HepG2 (cell line): Measurements from ENCODE around the gene PROC.

Source experiments
- AHR ChIP-seq: IDR thresholded peaks from 2 replicates; pipeline ENCODE4 v1.6.1; 2018; ENCODE audit warnings: missing genetic modification reagents, missing compliant biosample characterization
- ATF4 ChIP-seq, 2 experiments: fragments of 450-650 bp in 1 of 2; sonication (generic) in 1 of 2; formaldehyde crosslinking; IDR thresholded peaks; 2 replicates each; pipeline versions ENCODE4 v1.5.0 to v1.8.0; 2020 to 2022; ENCODE audit warnings: mild to moderate bottlenecking in 1 of 2, missing genetic modification reagents in 1 of 2
- ELF1 ChIP-seq: sonication (generic); formaldehyde crosslinking; IDR thresholded peaks from 2 replicates; pipeline ENCODE4 v1.4.0; 2020; ENCODE audit warnings: missing genetic modification reagents
- KDM5B ChIP-seq: sonication (generic); formaldehyde crosslinking; IDR thresholded peaks from 2 replicates; pipeline ENCODE4 v1.4.0; 2020; ENCODE audit warnings: missing genetic modification reagents, mild to moderate bottlenecking, borderline replicate concordance
- MXD4 ChIP-seq: IDR thresholded peaks from 2 replicates; pipeline ENCODE4 v1.6.1; 2016; ENCODE audit warnings: mild to moderate bottlenecking, missing biosample characterization, missing genetic modification reagents
- SOX5 ChIP-seq: IDR thresholded peaks from 2 replicates; pipeline ENCODE4 v1.6.1; 2016; ENCODE audit warnings: borderline replicate concordance
- THAP11 ChIP-seq: IDR thresholded peaks from 2 replicates; pipeline ENCODE4 v1.6.1; 2016; ENCODE audit warnings: missing biosample characterization, missing genetic modification reagents
- THAP7 ChIP-seq: sonication (generic); formaldehyde crosslinking; IDR thresholded peaks from 2 replicates; pipeline ENCODE4 v1.8.1; 2023; ENCODE audit warnings: mild to moderate bottlenecking, missing genetic modification reagents
- ZBTB44 ChIP-seq: sonication (generic); formaldehyde crosslinking; IDR thresholded peaks from 2 replicates; pipeline ENCODE4 v1.4.0; 2020; ENCODE audit warnings: missing genetic modification reagents
- ZNF230 ChIP-seq: sonication (generic); formaldehyde crosslinking; IDR thresholded peaks from 2 replicates; pipeline ENCODE4 v1.4.0; 2020; ENCODE audit warnings: mild to moderate bottlenecking, missing genetic modification reagents
- ZZZ3 ChIP-seq: sonication (generic); formaldehyde crosslinking; IDR thresholded peaks from 2 replicates; pipeline ENCODE4 v1.4.0; 2020; ENCODE audit warnings: missing genetic modification reagents, mild to moderate bottlenecking, borderline replicate concordance

- TF ChIP-seq THAP7 (CRISPR knock-in tag) = no peak
- no peak for TF ChIP-seq ELF1 (CRISPR knock-in tag)
- no peak for TF ChIP-seq ATF4 (CRISPR knock-in tag; IDR thresholded peaks at IDR 0.05)
- no peak for TF ChIP-seq ZBTB44
- no peak for TF ChIP-seq ZZZ3 (CRISPR knock-in tag)
- no peak for TF ChIP-seq ZNF230 (CRISPR knock-in tag)
- TF ChIP-seq KDM5B (CRISPR knock-in tag) = peak; percentile 30; the same call in 1 of the 2 replicates
- no peak for TF ChIP-seq AHR (CRISPR knock-in tag)
- no peak for TF ChIP-seq MXD4
- TF ChIP-seq SOX5 = no peak
- no peak for TF ChIP-seq THAP11
Measured at GRCh38 chr2:127439343-127439742, 21.1 kb downstream of the PROC start.
